ENCODE results near the gene MTMR11. TPM values are rescaled to one million over a fixed set of nuclear protein-coding genes. Genes with fewer than 3 reads are reported as not detected.

MTMR11 gene
- total RNA-seq, 1 experiment from 2014 or later, result 10.5 TPM

- ChIA-PET RAD21 (ENCODE audit: low non-redundant PET in 1 of 2, low total read pairs in 2 of 2, uncharacterized antibody in 2 of 2, unreplicated experiment in 2 of 2) (no interaction called here), CTCF (no interaction called here), POLR2A (no interaction called here)
- TF ChIP-seq YY1 (IDR thresholded peaks at IDR 0.05; ENCODE audit: extremely low read depth, insufficient replicate concordance, low read depth, low read length) (no peak), ZBTB33 (IDR thresholded peaks at IDR 0.05; ENCODE audit: extremely low read depth, insufficient replicate concordance, low read length) (no peak), ZFX (IDR thresholded peaks at IDR 0.05) (no peak), SP1 (IDR thresholded peaks at IDR 0.05; ENCODE audit: low read depth) (no peak), POLR2AphosphoS5 (IDR thresholded peaks at IDR 0.05; ENCODE audit: low read depth, low read length) (no peak), TCF7L2 (IDR thresholded peaks at IDR 0.05; ENCODE audit: borderline replicate concordance, extremely low read depth, insufficient read depth, insufficient read length) (no peak), JUND (IDR thresholded peaks at IDR 0.05) (no peak), REST (IDR thresholded peaks at IDR 0.05; ENCODE audit: low read depth) (no peak), FOSL1 (IDR thresholded peaks at IDR 0.05; ENCODE audit: low read depth) (no peak), SRF (IDR thresholded peaks at IDR 0.05; ENCODE audit: low read depth) (no peak), CEBPB (IDR thresholded peaks at IDR 0.05; ENCODE audit: low read depth) (no peak), EZH2phosphoT487 (IDR thresholded peaks at IDR 0.05; ENCODE audit: borderline replicate concordance) (no peak), ZNF274 (IDR thresholded peaks at IDR 0.05; ENCODE audit: low read depth, low read length) (no peak), POLR2A (IDR thresholded peaks at IDR 0.05; ENCODE audit: borderline replicate concordance, extremely low read depth, insufficient read depth, insufficient read length) (no peak), EGR1 (IDR thresholded peaks at IDR 0.05; ENCODE audit: low read depth) (no peak)
- TF ChIP-seq, protein P1, sequence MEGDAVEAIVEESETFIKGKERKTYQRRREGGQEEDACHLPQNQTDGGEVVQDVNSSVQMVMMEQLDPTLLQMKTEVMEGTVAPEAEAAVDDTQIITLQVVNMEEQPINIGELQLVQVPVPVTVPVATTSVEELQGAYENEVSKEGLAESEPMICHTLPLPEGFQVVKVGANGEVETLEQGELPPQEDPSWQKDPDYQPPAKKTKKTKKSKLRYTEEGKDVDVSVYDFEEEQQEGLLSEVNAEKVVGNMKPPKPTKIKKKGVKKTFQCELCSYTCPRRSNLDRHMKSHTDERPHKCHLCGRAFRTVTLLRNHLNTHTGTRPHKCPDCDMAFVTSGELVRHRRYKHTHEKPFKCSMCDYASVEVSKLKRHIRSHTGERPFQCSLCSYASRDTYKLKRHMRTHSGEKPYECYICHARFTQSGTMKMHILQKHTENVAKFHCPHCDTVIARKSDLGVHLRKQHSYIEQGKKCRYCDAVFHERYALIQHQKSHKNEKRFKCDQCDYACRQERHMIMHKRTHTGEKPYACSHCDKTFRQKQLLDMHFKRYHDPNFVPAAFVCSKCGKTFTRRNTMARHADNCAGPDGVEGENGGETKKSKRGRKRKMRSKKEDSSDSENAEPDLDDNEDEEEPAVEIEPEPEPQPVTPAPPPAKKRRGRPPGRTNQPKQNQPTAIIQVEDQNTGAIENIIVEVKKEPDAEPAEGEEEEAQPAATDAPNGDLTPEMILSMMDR (IDR thresholded peaks at IDR 0.05 in 2 of 3, conservative IDR thresholded peaks at IDR 0.05 in 1 of 3; ENCODE audit: borderline replicate concordance in 1 of 3, insufficient read depth in 1 of 3, low read depth in 2 of 3, low read length in 2 of 3), result no peak
- Histone ChIP-seq H3K36me3 (ENCODE audit: control insufficient read depth in 1 of 2, insufficient read depth in 2 of 2, low read length in 2 of 2) (no peaks in the 10 kb centered on the region), H3K4me2 (ENCODE audit: low read length) (no peak overlapping the region), H2AFZ (ENCODE audit: low read depth, low read length, poor library complexity, severe bottlenecking) (no peak overlapping the region), H3K27me3 (ENCODE audit: insufficient read depth, low read length) (no peaks in the 10 kb centered on the region), H3K27ac (ENCODE audit: low read depth, low read length) (no peak overlapping the region), H3K79me2 (ENCODE audit: insufficient read depth, low read length) (no peaks in the 10 kb centered on the region), H3K9me3 (ENCODE audit: control insufficient read depth in 1 of 2, insufficient read depth in 1 of 2, low read depth in 1 of 2, low read length in 2 of 2) (no peaks in the 10 kb centered on the region), H3K9me2 (ENCODE audit: insufficient read depth) (no peaks in the 10 kb centered on the region), H4K20me1 (ENCODE audit: insufficient read depth) (no peaks in the 10 kb centered on the region), H3K9ac (ENCODE audit: low read length) (no peak overlapping the region), H3K4me1 (ENCODE audit: control insufficient read depth in 1 of 2, insufficient read depth in 2 of 2, low read length in 2 of 2) (no peaks in the 10 kb centered on the region), H3K4me3 (replicated peaks in 1 of 2; ENCODE audit: low read depth in 1 of 2, low read length in 2 of 2) (no peak overlapping the region)
- DNase-seq (ENCODE audit: low read depth, low spot score) (no peak), ATAC-seq (no peak)
- intact Hi-C loops (cut with micrococcal nuclease), result no loop called here
- BruUV-seq (replicated peaks), result no TSS peak
These were observed 19.8 kb downstream of the MTMR11 start for GRCh38 chr1:149916898-149917252.

Data from HCT116 (cell line).